HG03175 (cell line): ENCODE data around the gene PDLIM1.
"Not testable (repeated sequence)": the region's sequence is repeated elsewhere in the genome, so short reads cannot be mapped to it uniquely, and the experiment has no call there.

Source experiments
- ATAC-seq: cut with Tn5 transposase; IDR thresholded peaks from one replicate; pipeline ENCODE4 v1.9.1; 2021; ENCODE audit warnings: mild to moderate bottlenecking, moderate library complexity; ENCODE audit not compliant: unreplicated experiment

Gene PDLIM1

GRCh38 chr10:95244152-95244551, 46.7 kb downstream of the PDLIM1 start:
- ATAC-seq, result no peak

GRCh38 chr10:95243318-95243617, 47.5 kb downstream of the PDLIM1 start:
- ATAC-seq, result no peak

GRCh38 chr10:95242581-95243317, 48.1 kb downstream of the PDLIM1 start:
- no peak for ATAC-seq

- no peak for ATAC-seq
These were observed 49.3 kb downstream of the PDLIM1 start for GRCh38 chr10:95241533-95241932.

GRCh38 chr10:95240811-95241210, 50.0 kb downstream of the PDLIM1 start:
- no peak for ATAC-seq

- not testable (repeated sequence) for ATAC-seq
These were observed 50.7 kb downstream of the PDLIM1 start for GRCh38 chr10:95240096-95240495.

GRCh38 chr10:95237376-95238170, 53.2 kb downstream of the PDLIM1 start:
- no peak for ATAC-seq

GRCh38 chr10:95236068-95236903, 54.5 kb downstream of the PDLIM1 start:
- ATAC-seq, result peak; percentile 99

GRCh38 chr10:95235676-95236067, 55.1 kb downstream of the PDLIM1 start:
- ATAC-seq, result no peak

GRCh38 chr10:95234951-95235350, 55.9 kb downstream of the PDLIM1 start:
- ATAC-seq, result no peak

- ATAC-seq, result no peak
These were observed 57.3 kb downstream of the PDLIM1 start for GRCh38 chr10:95233377-95234034.

- peak; percentile 78 for ATAC-seq
These were observed 59.9 kb downstream of the PDLIM1 start for GRCh38 chr10:95230677-95231586.

- ATAC-seq, result no peak
These were observed 60.8 kb downstream of the PDLIM1 start for GRCh38 chr10:95229724-95230627.

- not testable (repeated sequence) for ATAC-seq
These were observed 61.7 kb downstream of the PDLIM1 start for GRCh38 chr10:95228934-95229723.

GRCh38 chr10:95225136-95225535, 65.7 kb downstream of the PDLIM1 start:
- ATAC-seq, result no peak

GRCh38 chr10:95221124-95221523, 69.7 kb downstream of the PDLIM1 start:
- ATAC-seq, result no peak

- no peak for ATAC-seq
These were observed 70.3 kb downstream of the PDLIM1 start for GRCh38 chr10:95220539-95220938.

- ATAC-seq, result no peak
These were observed 73.3 kb downstream of the PDLIM1 start for GRCh38 chr10:95217476-95217875.
